ENCODE data around the gene NRROS.

The NRROS gene

GRCh38 chr3:196700801-196701200 lies 61.3 kb downstream of the NRROS start:
- no peaks in the 10 kb centered on the region for H3K27me3 ChIP-seq (ENCODE audit: insufficient read depth, low read depth, severe bottlenecking)
- H3K36me3 ChIP-seq = no peaks in the 10 kb centered on the region
- H3K9me3 ChIP-seq (ENCODE audit: severe bottlenecking) = no peaks in the 10 kb centered on the region
- DNase-seq = no peak
- TF ChIP-seq CTCF (IDR thresholded peaks at IDR 0.05; ENCODE audit: low read depth, low read length) = no peak
- no peak overlapping the region for H3K27ac ChIP-seq
- no peak overlapping the region for H3K4me3 ChIP-seq (ENCODE audit: low read depth, low read length)

- no peaks in the 10 kb centered on the region for H3K36me3 ChIP-seq
- no peak overlapping the region for H3K4me3 ChIP-seq (ENCODE audit: low read depth, low read length)
- DNase-seq = no peak
- H3K27ac ChIP-seq = no peak overlapping the region
- no peaks in the 10 kb centered on the region for H3K9me3 ChIP-seq (ENCODE audit: severe bottlenecking)
- TF ChIP-seq CTCF (IDR thresholded peaks at IDR 0.05; ENCODE audit: low read depth, low read length) = no peak
- H3K27me3 ChIP-seq (ENCODE audit: insufficient read depth, low read depth, severe bottlenecking) = no peaks in the 10 kb centered on the region
Observed at GRCh38 chr3:196706327-196706726, 66.8 kb downstream of the NRROS start.

- Histone ChIP-seq H3K4me3 (ENCODE audit: low read depth, low read length) (no peak overlapping the region), H3K36me3 (no peaks in the 10 kb centered on the region), H3K9me3 (ENCODE audit: severe bottlenecking) (no peaks in the 10 kb centered on the region), H3K27me3 (ENCODE audit: insufficient read depth, low read depth, severe bottlenecking) (no peaks in the 10 kb centered on the region), H3K27ac (no peak overlapping the region)
- no peak for TF ChIP-seq CTCF (IDR thresholded peaks at IDR 0.05; ENCODE audit: low read depth, low read length)
- no peak for DNase-seq
Observed at GRCh38 chr3:196706731-196707130, 67.2 kb downstream of the NRROS start.

- Histone ChIP-seq H3K9me3 (ENCODE audit: severe bottlenecking) (no peaks in the 10 kb centered on the region), H3K27me3 (ENCODE audit: insufficient read depth, low read depth, severe bottlenecking) (no peaks in the 10 kb centered on the region), H3K36me3 (no peaks in the 10 kb centered on the region), H3K27ac (no peak overlapping the region), H3K4me3 (ENCODE audit: low read depth, low read length) (no peak overlapping the region)
- TF ChIP-seq CTCF (IDR thresholded peaks at IDR 0.05; ENCODE audit: low read depth, low read length) = no peak
- no peak for DNase-seq
Observed at GRCh38 chr3:196707566-196707965, 68.1 kb downstream of the NRROS start.

- no peak for DNase-seq
- no peak overlapping the region for H3K27ac ChIP-seq
- H3K9me3 ChIP-seq (ENCODE audit: severe bottlenecking) = no peaks in the 10 kb centered on the region
- H3K36me3 ChIP-seq = no peaks in the 10 kb centered on the region
- H3K27me3 ChIP-seq (ENCODE audit: insufficient read depth, low read depth, severe bottlenecking) = no peaks in the 10 kb centered on the region
- H3K4me3 ChIP-seq (ENCODE audit: low read depth, low read length) = no peak overlapping the region
- TF ChIP-seq CTCF (IDR thresholded peaks at IDR 0.05; ENCODE audit: low read depth, low read length) = no peak
Observed at GRCh38 chr3:196708467-196708866, 69.0 kb downstream of the NRROS start.

All from WERI-Rb-1 (cell line).